ENCODE data around the gene BAIAP2.

GRCh38 chr17:81137248-81137647 lies 102.3 kb downstream of the BAIAP2 start:
- TF ChIP-seq CTCF (IDR thresholded peaks at IDR 0.05) (no peak), POLR2A (IDR thresholded peaks at IDR 0.05) (no peak)
